Right renal pelvis (tissue), 4 donors: Measurements from ENCODE around the gene KIAA0513. TPM values are rescaled to one million over a fixed set of nuclear protein-coding genes. Genes with fewer than 3 reads are reported as not detected.
"Not testable (repeated sequence)": the region's sequence is repeated elsewhere in the genome, so short reads cannot be mapped to it uniquely, and the experiment has no call there.

Experiments
- DNase-seq, 4 donors: peaks; one replicate each; pipeline ENCODE4 v3.0.0-alpha.2; 2013; ENCODE audit warnings: low read depth in 4 of 4, low spot score in 3 of 4, missing footprints in 1 of 4
- polyA plus RNA-seq, 4 donors: library from polyadenylated mRNA; unstranded; fragments of 120-200 nt; gene quantifications; one replicate each; pipeline ENCODE4 v1.2.1, GENCODE V29; 2013; ENCODE audit not compliant: insufficient read length in 4 of 4

The KIAA0513 gene
- polyA plus RNA-seq, 4 donors: 4.1 to 5.5 (median 4.3) TPM

DNA sequence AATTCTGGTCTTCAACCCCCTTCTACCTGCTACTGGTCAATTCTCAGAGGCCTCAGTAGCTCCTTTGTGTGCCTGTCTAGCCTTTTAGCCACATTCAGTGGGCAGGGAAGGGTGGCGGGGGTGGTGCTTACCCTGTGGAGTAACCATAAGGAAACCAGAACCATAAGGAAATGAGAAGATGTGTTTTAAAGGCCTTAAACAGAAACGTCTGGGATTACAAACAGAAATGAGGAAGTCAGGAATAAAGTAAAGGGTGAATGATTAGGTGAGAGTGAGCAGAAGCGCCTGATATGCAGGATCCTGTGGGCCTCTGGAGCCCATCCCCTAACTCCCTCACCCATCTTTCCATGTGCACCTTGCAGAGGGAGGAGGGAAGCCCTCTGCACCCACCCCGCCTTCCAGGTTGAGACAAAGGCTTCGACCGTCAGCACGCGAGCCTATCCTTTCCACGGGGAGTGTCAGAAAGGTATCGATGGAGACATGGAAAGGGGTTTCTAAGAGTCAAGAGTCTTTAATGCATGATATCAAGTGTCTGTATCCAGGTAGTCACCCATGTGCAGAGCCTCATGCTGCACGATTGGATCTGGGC, 20.4 kb downstream of the KIAA0513 start:
- no peak for DNase-seq

DNA sequence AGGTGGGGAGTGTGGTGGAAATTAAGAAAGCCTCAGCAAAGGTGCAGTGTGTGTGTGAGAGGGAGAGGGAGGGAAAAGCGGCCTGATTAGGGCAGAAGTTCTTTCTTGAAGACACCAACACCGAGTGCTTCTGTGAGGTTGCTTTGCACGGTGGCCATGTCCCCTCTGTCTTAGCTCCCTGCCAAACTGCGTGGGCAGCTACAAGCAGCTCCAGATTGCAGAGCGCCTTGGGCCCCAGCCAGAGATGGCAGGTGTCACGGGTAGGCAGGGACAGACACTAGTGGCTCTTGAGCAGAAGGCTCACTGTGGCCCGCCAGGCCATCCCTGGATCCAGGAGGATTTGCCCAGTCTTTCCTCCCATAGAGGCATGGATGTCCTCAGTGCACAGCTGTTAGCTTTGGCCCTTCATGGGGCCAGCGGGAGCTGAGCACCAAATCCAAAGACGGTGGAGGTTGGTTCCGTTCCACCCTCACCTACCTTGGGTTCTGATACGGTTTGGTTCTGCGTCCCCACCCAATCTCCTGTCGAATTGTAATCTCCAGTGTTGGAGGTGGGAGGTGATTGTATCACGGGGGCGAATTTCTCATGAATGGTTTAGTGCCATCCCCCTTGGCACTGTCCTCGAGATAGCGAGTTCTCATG, 21.4 kb downstream of the KIAA0513 start:
- no peak for DNase-seq

DNA sequence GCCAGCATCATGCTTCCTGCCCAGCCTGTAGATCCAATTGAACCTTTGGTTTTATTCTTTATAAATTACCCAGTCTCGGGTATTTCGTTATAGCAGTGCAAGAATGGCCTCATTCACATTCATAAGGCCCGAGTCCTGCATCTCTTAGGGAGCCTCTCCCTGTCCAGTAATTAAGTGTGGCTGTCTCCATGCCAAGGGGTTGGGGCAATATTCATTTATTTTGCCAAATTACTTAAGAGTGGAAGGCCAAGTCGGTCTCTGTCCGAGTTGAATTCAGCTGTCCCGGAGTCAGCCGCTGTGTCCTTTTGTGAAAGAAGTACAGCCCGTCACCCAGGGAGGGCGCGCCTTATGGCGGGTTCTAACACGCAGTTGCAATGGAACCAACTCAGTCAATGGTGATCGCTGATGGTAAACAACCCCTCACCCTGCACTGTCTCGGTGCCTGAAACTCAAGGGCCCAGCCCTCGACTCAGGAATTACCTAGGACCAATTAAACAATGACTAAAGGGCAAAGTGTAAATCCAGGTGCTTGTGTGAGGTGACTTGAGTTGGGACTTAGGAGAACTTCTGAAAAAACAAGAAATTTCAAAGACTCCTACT, 22.2 kb downstream of the KIAA0513 start:
- DNase-seq: no peak

DNA sequence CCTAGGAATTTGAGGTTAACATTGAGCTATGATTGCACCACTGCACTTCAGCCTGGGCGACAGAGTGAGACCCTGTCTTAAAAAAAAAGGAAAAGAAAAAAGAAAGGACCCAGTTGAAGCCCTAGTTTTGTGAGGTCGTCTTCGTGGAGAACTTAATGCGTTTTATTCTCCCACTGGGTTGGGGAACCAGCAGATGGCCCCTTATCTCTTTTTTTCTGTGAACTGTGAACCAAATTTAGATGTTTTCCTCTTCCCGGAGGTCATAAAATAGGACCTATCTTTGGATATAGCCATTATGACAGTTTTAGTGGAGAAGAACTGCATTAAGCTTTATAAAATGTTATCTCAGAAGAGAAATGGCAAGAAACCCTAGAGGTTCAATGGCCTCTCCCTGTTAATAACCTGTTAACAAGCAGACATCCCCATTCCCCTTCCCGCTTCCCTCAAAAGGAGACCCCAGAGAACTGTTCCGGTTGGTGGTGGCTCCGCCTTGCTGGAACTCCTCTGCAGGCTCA, 23.5 kb downstream of the KIAA0513 start:
- DNase-seq: no peak

DNA sequence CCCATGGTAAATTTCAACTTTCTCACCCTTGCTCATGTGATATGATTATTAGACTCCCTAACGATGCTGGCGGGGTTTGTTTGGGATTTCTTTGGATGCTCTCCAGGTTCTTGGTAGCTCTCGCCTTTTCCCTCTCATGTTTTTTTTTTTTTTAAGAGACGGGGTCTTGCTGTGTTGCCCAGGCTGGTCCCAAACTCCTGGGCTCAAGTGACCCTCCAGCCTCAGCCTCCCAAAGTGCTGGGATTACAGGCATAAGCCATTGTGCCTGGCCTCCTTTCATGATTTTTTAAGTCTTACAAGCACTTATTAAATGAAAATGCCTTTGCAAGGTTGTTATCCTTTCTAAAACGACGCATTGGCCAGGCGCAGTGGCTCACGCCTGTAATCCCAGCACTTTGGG, 24.1 kb downstream of the KIAA0513 start:
- DNase-seq: no peak

DNA sequence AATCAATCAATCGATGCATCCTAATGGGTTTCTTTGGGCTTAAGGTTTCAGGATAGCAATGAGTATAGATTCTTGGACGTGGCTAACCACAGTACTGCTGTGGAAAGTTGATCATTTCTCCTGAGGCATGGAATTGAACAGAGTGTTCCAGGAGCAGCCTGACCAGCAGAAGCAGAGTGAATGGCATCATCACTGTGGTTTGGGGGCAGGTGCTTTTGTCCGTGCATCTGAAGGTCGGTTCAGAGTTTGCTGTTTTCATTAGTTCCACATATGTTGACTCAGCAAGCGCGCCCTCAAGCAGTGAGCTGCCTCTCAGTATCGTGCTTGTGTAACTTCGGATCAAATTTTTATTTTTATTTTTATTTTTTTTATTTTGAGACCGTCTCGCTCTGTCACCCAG, 24.9 kb downstream of the KIAA0513 start:
- DNase-seq: no peak

DNA sequence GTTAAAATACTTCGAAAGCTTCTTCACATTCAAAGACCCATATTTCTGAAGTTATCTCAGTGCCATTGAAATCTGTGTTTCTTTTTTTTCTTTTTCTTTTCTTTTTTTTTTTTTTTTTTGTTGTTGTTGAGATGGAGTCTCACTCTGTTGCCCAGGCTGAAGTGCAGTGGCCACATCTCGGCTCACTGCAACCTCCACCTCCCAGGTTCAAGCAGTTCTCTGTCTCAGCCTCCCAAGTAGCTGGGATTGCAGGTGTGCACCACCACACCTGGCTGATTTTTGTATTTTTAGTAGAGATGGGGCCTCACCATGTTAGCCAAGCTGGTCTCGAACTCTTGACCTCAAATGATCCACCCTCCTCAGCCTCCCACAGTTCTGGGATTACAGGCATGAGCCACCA, 26.7 kb downstream of the KIAA0513 start:
- not testable (repeated sequence) for DNase-seq

DNA sequence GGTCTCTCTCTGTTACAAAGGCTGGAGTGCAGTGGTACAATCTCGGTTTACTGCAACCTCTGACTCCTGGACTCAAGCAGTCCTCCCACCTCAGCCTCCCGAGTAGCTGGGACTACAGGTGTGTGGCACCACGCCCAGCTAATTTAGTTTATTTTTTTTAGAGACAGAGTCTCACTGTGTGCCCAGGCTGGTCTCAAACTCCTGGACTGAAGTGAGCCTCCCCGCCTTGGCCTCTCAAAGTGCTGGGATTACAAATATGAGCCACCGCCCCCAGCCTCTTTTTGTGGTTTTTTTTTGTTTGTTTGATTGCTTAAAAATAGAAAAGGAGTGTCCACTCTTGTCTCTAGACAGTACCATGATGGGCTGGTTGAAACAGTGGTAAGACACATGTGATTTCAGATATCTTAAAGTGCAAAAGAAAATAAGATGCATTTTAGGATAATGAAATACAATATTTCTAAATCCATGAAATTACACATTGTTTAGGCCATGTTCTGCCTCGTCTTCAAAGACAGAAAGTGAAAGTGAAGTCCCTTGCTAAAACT, 27.4 kb downstream of the KIAA0513 start:
- DNase-seq: no peak

DNA sequence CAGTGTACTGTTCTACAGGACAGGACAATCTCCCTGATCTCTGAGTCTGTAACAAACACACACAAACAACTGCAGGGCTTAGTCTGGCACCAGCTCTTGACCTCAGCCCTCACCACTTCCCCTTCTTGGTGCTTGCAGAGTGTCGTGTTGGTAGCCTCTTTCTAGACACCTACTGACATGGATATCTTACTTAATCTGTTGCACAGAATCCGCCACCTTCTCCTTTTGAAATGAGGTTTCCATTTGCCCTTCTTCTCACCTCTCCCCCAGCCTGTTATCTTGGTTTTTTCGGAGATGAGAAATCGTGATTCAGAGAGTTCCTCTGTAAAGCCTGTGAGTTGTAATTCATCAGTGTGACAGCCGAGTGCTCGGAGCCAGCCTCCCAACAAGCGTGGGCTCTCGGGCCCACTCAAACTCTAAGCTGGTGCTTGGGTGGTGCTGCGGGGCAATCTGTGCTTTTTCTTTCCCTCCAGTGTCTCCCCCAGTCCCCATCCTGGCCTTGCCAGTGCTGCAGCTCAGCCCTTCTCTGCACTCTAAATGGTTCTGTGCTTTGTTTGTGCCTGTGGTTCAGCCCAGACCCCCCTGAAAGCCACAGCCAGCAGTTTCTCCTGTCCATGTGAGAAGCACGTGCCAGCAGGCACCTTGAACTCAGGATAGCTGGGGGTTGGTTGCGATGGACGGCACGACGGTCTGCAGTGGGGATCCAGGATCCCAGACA, 28.1 kb downstream of the KIAA0513 start:
- no peak for DNase-seq

DNA sequence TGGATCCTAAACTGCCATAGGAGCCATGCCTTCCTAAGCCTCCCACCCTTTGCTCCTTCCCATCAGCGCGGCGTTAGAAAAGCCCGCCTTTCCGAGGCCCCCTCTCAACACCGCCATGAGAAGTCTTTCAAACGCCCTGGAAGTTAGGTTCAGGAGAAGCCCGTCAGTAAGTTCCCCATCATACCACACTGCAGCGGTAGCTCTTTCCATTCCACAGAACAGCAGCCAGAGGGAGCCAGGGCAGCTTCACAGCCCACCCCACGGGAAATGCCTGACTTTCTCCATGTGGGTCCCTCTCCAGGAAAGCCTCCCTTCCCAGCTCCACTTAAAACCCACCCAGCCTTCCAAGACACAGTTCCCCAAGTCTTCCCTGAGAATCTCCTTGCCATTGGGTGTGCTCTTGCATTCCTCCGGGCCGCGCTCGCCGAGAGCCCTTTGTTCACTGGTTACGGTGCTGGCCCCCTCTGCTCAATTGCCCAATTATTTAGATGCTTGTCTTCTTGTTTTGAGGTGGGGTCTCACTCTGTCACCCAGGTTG, 28.7 kb downstream of the KIAA0513 start:
- DNase-seq: no peak

DNA sequence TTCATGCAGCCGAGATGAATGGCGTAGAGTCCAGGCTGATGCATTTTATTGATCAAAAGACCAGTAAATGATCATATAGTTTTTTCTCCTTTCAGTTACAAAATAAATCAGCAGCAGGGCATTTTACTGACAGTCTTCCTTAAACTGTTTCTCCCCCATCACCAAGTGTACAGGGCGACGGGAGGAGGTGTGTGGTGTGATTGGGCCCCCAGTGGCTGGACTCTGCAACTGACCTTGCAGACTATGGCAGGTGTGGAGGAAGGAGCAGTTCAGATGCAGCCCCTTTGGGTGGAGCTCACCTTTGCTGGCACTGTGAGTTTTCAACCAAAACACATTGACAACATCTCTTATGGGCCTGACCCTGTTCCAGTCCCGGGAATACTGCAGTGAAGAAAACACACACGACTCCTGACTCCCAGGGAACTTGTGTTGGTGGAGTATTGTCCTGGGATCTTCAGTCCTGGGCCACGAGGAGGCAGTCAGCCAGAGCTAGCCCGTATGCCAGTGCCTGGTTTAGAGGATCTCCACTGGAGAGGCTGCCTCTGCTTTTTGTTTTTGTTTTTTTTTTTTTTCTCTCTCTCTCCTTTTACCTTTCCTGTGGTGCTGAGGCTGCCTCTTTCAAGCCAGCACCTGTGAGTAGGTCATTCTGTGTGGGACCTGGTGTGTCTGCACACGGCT, 29.8 kb downstream of the KIAA0513 start:
- no peak for DNase-seq

DNA sequence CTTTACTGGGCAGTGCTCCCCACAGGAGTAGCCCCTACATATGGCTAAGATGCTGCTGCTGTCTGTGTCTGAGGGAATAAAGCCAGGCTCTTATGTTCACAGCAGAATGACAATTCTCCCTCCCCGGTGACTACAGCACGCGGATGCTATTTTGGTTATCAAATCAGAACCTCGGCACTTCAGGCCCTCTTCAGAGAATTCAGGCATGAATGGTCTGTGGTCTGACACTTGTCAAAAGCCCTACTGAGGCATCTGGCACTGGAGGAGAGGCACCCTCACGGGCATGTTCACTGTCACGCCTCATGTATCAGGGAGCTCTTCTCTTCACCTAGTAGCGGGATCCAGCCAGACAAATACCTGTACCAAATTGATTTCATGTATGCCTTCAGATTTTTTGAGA, 30.4 kb downstream of the KIAA0513 start:
- no peak for DNase-seq

DNA sequence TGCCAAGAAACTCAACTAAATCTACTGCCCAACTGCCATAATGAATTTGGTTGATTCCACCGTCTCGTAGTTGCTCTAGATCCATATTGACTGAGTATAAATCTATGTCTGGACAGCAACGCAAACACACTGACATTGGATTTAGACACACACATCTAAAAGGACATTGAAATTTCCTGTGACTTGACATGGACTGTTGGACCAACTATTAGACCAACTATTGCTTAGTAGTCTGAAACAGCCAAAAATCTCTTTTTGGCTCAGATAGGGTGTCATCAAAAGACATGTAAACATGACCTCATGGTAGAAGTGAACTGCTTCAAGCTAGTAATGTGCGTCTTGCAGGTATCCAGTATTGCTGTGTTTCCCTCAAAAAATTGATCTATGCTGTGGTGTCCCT, 31.3 kb downstream of the KIAA0513 start:
- DNase-seq: no peak

DNA sequence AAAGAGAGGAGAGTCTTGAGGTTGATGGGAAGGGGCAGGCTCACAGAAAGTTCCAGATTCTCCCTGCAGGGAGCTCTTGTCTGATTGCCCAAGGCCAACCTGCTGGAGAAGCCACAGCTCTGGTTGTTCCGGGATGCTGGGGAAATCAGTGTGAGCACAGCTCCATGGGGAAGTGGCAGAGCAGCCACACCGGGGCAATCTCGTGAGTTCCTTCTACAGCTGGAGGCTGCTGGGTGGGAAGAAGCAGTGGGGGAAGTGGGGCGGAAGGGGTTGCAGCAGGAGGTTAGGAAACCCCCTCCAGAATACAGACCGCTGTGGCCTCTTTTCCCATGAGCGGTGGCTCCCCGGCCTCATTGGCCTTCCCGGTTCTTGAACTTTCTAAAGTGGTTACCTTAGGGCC, 34.0 kb downstream of the KIAA0513 start:
- no peak for DNase-seq

DNA sequence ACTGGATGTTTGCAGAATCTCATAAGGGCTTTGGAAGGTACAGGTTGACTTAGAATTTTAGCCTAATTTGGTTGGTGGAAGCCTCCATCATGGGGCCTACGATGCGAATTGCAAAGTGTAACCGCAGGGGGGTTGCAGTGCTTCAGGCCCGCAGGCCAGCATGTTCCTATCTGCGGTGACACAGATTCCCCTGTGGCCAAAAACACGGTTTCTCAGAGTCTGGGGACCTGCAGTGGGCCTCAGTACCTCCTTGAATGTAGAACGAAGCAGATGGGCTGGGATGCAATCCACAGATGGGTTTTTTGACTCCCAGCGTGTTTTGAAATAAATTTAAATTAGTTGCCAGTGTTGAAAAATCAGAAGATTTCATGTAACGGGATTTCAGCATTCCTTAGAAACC, 34.7 kb downstream of the KIAA0513 start:
- no peak for DNase-seq

DNA sequence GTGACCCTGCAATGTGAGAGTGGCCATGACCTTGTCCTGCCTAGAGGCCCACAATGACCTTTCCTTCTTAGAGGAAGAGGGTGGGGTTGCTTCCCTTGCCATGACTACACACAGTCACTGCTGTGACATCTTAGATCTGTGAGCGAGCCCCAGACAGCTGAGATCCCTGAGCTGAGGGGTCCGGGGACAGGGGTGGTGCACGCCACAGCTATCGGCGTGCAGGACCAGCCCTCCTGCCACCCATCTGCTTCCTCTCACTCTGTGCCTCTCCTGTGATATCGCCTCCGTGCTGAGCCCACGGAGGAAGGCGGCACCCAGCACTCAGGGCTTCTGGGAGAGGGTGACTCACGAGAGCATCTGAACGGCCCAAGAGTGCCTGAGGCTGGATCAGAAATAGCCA, 35.2 kb downstream of the KIAA0513 start:
- no peak for DNase-seq

DNA sequence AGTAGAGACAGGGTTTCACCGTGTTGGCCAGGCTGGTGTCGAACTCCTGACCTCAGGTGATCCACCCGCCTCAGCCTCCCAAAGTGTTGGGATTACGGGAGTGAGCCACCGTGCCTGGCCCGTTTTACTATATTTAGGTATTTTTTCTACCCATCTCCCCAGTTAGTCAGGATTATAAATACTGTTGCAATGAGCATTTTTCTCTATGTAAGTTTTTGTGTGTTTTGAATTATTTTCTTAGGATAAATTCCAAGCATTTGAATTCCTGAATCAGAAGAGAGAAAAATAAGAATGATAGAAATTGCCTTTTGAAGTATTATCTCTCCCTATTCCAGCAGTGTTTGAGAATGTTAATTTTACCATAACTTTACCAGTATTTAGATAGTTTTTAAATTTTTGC, 36.6 kb downstream of the KIAA0513 start:
- DNase-seq: no peak

DNA sequence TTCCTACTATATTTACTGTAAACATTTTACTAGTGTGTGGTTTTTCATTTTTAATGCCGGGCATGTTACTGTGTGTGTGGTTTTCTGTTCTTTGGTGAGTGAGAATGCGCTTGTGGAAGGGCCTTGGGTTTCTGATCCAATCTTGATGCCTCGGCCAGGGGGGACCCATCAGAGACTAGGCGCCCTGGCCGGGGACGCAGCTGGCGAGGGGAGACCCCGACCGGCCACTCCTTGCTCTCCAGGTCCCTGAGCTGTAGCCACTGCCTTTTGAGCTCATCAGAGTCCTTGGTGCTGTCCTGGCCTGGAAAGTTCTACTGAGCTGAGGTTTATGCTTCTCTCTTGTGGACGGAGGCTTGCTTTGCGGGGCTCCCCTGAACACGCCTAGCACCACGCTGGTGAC, 37.5 kb downstream of the KIAA0513 start:
- DNase-seq: no peak

DNA sequence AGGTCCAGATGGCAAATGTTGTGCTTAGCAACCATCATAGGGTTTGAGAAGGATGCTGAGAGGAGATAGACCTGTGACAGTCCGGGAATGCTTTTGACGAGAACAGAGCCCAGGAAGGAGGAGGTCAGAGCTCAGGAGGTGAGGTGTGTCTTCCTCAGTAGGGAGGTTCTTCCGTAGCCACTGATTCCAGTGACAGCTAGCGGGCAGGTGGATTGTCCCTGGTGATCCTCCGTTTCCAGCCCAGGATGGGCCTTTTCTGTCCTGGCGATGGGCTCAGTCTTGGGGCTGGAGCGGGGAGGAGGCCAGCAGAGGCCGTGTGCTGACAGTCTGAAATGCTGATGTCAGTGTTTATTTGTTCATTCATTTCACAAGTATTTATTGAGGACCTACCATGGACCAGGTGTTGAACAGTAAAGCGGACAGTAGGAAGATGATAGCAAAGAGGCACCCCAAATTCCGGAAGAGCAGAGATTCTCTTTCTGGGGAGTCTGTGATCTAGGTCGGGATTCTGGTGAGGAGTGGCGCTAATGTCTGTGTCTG, 38.8 kb downstream of the KIAA0513 start:
- DNase-seq: no peak

DNA sequence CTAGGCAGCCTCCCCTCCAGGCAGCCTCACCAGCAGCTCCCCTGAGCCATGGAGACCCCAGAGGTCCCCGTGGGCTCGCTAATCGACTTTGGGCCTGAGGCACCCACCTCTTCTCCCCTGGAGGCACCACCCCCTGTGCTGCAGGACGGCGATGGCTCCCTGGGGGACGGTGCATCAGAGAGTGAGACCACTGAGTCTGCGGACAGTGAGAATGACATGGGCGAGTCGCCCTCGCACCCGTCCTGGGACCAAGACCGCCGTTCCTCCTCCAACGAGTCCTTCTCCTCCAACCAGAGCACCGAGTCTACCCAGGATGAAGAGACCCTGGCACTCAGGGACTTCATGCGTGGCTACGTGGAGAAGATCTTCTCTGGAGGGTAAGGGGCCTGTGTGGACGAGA, 39.4 kb downstream of the KIAA0513 start:
- no peak for DNase-seq
